ENCODE results near the gene ADGRD1.

ADGRD1 gene

DNA sequence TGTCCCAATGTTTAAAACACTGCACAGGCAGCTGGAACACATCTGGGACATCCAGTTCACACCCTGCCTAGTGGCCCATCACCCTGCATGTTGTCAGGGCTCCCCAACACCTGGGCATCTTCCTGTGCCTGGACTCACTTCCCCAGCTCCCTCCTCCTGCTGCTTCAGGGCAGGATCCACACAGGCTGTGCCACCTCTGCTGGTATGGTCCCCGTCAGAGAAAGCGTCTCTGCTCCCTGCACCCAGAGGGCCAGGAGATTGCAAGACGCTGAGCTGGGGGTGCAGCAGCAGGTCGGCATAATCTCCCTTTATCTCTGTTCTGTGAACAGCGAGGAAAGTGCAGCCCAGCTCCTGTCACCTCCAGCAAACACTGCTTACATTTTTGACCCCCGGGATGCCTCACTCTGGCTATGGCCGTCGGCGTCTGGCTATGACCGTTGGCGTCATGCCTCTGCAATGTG, 124.3 kb downstream of the ADGRD1 start:
- no peak for TF ChIP-seq EZH2phosphoT487 (IDR thresholded peaks at IDR 0.05; ENCODE audit: borderline replicate concordance, low read length)
- TF ChIP-seq, protein P1, sequence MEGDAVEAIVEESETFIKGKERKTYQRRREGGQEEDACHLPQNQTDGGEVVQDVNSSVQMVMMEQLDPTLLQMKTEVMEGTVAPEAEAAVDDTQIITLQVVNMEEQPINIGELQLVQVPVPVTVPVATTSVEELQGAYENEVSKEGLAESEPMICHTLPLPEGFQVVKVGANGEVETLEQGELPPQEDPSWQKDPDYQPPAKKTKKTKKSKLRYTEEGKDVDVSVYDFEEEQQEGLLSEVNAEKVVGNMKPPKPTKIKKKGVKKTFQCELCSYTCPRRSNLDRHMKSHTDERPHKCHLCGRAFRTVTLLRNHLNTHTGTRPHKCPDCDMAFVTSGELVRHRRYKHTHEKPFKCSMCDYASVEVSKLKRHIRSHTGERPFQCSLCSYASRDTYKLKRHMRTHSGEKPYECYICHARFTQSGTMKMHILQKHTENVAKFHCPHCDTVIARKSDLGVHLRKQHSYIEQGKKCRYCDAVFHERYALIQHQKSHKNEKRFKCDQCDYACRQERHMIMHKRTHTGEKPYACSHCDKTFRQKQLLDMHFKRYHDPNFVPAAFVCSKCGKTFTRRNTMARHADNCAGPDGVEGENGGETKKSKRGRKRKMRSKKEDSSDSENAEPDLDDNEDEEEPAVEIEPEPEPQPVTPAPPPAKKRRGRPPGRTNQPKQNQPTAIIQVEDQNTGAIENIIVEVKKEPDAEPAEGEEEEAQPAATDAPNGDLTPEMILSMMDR (IDR thresholded peaks at IDR 0.05; ENCODE audit: low read depth, low read length, poor library complexity, severe bottlenecking) = no peak
- no peaks in the 10 kb centered on the region for H3K9me3 ChIP-seq (ENCODE audit: control insufficient read depth, insufficient read depth, low read length)
- no peak overlapping the region for H3K27ac ChIP-seq (ENCODE audit: low read depth, low read length)
- no peaks in the 10 kb centered on the region for H3K9me2 ChIP-seq (replicated peaks; ENCODE audit: control insufficient read depth, low read length)
- H3K27me3 ChIP-seq (ENCODE audit: control insufficient read depth, low read length) = peaks cover 4% of the 10 kb centered on the region; the same call in 1 of the 2 replicates
- H3K4me2 ChIP-seq (ENCODE audit: low read length) = no peak overlapping the region
- no peaks in the 10 kb centered on the region for H3K36me3 ChIP-seq (ENCODE audit: control insufficient read depth, low read length)
- no peaks in the 10 kb centered on the region for H4K20me1 ChIP-seq (ENCODE audit: control insufficient read depth, insufficient read depth, low read depth, low read length)
- H3K4me3 ChIP-seq (ENCODE audit: low read length) = no peak overlapping the region
- no peaks in the 10 kb centered on the region for H3F3A ChIP-seq (ENCODE audit: control insufficient read depth, insufficient read depth)
- H3K4me1 ChIP-seq (ENCODE audit: control insufficient read depth, low read length) = no peaks in the 10 kb centered on the region
- no peaks in the 10 kb centered on the region for H3K79me2 ChIP-seq (ENCODE audit: control insufficient read depth, low read length)

DNA sequence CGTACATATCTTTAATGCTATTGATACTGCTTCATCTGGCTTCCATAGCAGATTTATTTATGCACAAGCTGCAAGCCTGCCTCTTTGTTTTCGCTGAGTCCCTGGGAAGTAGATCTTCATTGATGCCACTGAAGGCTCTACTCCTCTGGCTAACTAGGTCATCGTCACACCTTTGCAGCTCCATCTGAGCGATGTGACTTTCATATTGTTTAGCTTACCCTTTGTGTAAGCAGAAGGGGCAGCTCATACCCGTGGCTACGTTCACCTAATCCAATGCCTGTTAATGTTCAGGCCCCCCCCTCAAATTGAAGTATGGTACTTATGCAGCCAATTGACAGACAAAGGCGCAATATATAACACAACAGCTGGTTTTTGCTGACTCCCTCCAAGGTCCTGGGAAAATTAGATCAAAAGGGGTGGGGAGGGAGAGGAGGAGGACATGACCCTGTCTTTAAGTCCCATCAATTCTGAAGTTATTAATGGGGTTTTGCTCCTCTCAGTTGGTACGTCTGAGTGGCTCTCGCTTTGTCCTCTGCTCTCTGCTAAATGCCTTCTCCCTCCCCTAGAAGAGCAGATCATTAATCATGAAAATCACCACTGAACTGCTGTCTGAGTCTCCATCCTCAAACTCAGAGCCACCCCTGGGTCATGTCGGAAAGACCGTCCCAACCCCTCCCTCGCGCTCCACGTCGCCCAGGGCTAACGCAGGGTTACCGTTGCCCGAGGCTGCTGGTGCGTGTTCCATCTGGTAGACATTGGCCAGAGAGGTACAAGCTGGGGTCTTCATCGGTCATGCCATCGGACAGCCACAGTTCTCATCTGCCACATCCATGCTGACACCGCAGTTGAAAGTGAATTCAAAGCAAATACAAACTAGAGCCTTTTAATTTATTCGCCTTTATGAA, 128.8 kb downstream of the ADGRD1 start:
- Histone ChIP-seq H3K4me3 (ENCODE audit: low read length) (no peak overlapping the region), H3K27ac (ENCODE audit: low read depth, low read length) (no peak overlapping the region), H3K4me2 (ENCODE audit: low read length) (no peak overlapping the region), H3F3A (ENCODE audit: control insufficient read depth, insufficient read depth) (no peaks in the 10 kb centered on the region), H3K9me3 (ENCODE audit: control insufficient read depth, insufficient read depth, low read length) (no peaks in the 10 kb centered on the region), H3K27me3 (ENCODE audit: control insufficient read depth, low read length) (peaks cover 4% of the 10 kb centered on the region; the same call in 1 of the 2 replicates), H4K20me1 (ENCODE audit: control insufficient read depth, insufficient read depth, low read depth, low read length) (no peaks in the 10 kb centered on the region), H3K36me3 (ENCODE audit: control insufficient read depth, low read length) (no peaks in the 10 kb centered on the region), H3K4me1 (ENCODE audit: control insufficient read depth, low read length) (no peaks in the 10 kb centered on the region), H3K9me2 (replicated peaks; ENCODE audit: control insufficient read depth, low read length) (no peaks in the 10 kb centered on the region), H3K79me2 (ENCODE audit: control insufficient read depth, low read length) (no peaks in the 10 kb centered on the region)
- TF ChIP-seq, protein P1 (IDR thresholded peaks at IDR 0.05; ENCODE audit: low read depth, low read length, poor library complexity, severe bottlenecking) = no peak
- no peak for TF ChIP-seq EZH2phosphoT487 (IDR thresholded peaks at IDR 0.05; ENCODE audit: borderline replicate concordance, low read length)

DNA sequence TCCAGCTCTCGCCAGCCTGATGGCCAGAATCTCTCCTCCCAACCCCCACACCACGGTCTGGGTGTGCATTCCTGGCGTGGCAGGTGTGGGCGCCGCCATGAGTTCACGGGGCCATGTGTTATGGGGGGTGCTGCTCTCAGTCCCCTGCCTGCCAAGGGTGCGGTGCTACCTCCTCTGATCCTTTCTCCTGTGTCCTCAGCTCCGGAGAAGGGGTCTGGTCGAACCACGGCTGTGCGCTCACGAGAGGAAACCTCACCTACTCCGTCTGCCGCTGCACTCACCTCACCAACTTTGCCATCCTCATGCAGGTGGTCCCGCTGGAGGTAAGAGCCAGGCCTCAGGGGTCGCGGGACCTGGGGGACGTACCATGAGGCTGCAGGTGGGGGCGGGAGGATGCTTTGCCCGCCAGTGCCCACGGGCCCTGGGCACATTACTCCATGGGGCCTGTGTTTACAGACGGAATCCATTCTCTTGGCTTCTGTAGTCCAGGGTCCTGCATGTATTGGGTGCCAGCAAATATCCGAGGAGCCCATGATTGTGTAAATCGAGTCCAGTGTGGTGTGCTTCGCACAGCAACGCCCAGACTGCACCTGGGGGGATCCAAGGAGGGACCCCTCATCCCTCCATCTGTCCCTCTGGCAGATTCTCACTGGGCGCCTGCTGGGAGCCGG, 130.8 kb downstream of the ADGRD1 start:
- H3K4me3 ChIP-seq (ENCODE audit: low read length) = no peak overlapping the region
- H3K79me2 ChIP-seq (ENCODE audit: control insufficient read depth, low read length) = no peaks in the 10 kb centered on the region
- H3K36me3 ChIP-seq (ENCODE audit: control insufficient read depth, low read length) = no peaks in the 10 kb centered on the region
- no peak overlapping the region for H3K27ac ChIP-seq (ENCODE audit: low read depth, low read length)
- H3K9me2 ChIP-seq (replicated peaks; ENCODE audit: control insufficient read depth, low read length) = no peaks in the 10 kb centered on the region
- no peaks in the 10 kb centered on the region for H3F3A ChIP-seq (ENCODE audit: control insufficient read depth, insufficient read depth)
- H3K9me3 ChIP-seq (ENCODE audit: control insufficient read depth, insufficient read depth, low read length) = no peaks in the 10 kb centered on the region
- TF ChIP-seq EZH2phosphoT487 (IDR thresholded peaks at IDR 0.05; ENCODE audit: borderline replicate concordance, low read length) = no peak
- TF ChIP-seq, protein P1 (IDR thresholded peaks at IDR 0.05; ENCODE audit: low read depth, low read length, poor library complexity, severe bottlenecking) = no peak
- H3K4me1 ChIP-seq (ENCODE audit: control insufficient read depth, low read length) = no peaks in the 10 kb centered on the region
- H4K20me1 ChIP-seq (ENCODE audit: control insufficient read depth, insufficient read depth, low read depth, low read length) = no peaks in the 10 kb centered on the region
- H3K4me2 ChIP-seq (ENCODE audit: low read length) = no peak overlapping the region
- H3K27me3 ChIP-seq (ENCODE audit: control insufficient read depth, low read length) = peaks cover 4% of the 10 kb centered on the region; the same call in 1 of the 2 replicates
